GM12892 (cell line): ENCODE results near the gene WNK2.

Source experiments
- POLR2A ChIP-seq: IDR thresholded peaks from 2 replicates; pipeline ENCODE4 v1.6.1; 2011; ENCODE audit warnings: low read depth, low read length, control low read depth
- POLR2AphosphoS5 ChIP-seq: IDR thresholded peaks from 2 replicates; pipeline ENCODE4 v1.6.1; 2011; ENCODE audit warnings: low read depth, low read length, control low read depth

DNA sequence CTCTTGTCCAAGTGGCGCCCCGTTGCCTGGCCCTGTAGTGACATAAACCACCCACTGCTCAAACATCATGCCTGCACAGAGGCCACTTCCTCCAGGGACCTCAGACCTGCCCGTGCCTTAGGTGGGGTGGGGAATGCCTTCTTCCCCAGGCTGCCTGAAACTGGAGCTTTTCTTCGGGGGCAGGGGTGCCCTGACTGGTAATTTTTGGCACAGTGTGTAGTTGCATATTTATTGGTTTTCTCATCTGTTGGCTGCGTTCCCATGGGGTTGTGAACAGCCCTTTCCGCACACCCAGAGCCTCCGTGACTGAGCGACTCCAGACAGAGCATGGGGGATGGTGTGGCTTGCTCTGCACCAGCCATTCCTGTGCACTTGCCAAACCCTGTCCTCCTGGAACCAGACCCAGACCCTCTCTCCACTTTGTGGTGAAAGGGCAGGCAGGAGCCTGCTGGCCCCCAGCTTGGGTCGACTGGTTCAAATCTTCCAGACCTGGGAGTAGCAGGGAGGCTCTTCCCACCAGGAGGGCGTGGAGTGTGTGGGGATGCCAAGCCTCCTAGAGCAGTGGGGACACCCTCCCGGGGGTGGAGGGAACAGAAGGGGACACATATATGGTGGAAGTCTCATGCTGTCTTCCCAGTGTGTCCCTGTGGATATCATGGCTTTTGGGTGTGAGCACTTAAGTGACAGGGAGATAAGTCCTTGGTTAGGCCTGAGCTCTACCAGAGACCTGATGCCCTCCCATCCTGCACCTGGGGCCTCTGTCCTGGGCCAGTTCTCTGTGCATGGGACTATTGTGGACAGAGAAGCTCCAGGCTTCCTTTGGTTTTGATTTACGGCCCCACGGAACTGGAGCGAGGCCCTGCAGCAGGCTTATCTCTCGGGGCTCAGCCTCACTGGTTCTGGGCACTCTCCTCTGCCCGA is 39.6 kb downstream of the WNK2 start:
- no peak for TF ChIP-seq POLR2A
- TF ChIP-seq POLR2AphosphoS5, result no peak
